GM20000 (cell line): ENCODE measurements around the gene KDELR3.

Experiments used
- DNase-seq: peaks from one replicate; pipeline ENCODE4 v3.0.0; 2012; ENCODE audit warnings: low spot score
- TF ChIP-seq, protein P1 (sequence below): IDR thresholded peaks from 2 replicates; pipeline ENCODE4 v1.5.1; 2012; ENCODE audit warnings: mild to moderate bottlenecking, control low read depth; ENCODE audit errors: extremely low read depth, missing control alignments

KDELR3 gene

DNA sequence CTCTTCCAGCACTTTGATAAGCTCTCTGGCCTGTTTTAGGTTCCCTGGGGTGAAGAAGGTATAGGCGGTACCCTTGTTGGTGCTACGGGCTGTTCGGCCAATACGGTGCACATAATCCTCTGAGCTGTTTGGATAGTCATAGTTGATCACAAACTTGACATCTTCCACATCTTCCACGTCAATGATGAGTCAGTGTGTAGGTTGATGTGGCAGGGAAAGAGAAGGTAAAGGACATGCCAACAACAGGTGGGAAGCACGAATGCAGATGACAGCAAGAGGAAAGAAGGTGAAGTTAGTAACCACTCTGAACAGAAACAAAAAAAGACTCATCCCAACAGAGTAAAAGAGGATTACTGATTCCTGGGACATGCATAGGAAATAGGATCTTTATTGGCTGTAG is 20.1 kb downstream of the KDELR3 start:
- DNase-seq = no peak
- TF ChIP-seq, protein P1, sequence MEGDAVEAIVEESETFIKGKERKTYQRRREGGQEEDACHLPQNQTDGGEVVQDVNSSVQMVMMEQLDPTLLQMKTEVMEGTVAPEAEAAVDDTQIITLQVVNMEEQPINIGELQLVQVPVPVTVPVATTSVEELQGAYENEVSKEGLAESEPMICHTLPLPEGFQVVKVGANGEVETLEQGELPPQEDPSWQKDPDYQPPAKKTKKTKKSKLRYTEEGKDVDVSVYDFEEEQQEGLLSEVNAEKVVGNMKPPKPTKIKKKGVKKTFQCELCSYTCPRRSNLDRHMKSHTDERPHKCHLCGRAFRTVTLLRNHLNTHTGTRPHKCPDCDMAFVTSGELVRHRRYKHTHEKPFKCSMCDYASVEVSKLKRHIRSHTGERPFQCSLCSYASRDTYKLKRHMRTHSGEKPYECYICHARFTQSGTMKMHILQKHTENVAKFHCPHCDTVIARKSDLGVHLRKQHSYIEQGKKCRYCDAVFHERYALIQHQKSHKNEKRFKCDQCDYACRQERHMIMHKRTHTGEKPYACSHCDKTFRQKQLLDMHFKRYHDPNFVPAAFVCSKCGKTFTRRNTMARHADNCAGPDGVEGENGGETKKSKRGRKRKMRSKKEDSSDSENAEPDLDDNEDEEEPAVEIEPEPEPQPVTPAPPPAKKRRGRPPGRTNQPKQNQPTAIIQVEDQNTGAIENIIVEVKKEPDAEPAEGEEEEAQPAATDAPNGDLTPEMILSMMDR = no peak

DNA sequence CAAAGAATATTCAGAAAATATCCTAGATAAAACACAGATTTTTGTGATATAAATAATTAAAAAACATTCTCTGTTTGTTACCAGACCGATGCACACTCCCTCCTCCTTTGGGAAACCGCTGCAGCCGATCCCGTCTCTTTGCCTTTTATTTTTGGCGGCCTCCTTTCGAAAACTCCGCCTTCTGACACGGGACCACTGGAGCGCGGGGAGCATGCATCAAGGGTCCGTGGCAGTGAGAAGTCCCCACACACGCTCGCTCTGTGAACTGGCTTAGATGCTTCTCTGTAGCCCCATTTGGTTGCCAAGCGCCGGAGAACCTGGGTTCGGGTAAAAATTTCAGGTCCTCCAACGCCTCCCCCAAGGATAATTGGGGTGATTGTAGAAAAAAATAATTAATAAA is 21.2 kb downstream of the KDELR3 start:
- DNase-seq = no peak
- TF ChIP-seq, protein P1 = no peak

DNA sequence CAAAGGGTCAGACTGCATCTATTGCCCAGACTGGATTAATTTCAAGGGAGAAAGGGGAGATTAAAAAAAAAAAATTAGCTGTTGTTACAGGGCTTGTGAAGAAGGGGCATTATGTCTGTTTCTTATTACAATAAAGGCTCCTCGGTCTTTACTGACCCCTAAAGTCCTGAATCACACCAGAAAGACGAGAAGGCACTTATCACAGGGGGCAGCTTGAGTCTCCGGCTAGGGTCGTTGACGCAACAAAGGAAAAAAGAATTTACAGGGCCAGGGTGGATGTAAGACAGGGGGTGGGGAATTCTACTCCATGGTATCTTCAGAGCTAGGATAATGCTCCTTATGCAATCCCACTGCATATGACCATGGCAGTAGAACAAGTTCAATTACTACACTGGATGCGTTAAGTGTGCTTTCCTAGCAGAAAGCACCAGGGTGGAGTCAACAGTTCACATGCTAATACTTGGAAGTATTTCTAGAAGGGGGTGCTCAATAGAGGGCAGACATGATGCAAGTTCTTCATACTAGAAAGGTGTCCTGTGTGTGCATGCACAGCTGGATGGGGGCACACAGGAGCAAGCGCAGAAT is 21.8 kb downstream of the KDELR3 start:
- TF ChIP-seq, protein P1 = no peak
- no peak for DNase-seq

DNA sequence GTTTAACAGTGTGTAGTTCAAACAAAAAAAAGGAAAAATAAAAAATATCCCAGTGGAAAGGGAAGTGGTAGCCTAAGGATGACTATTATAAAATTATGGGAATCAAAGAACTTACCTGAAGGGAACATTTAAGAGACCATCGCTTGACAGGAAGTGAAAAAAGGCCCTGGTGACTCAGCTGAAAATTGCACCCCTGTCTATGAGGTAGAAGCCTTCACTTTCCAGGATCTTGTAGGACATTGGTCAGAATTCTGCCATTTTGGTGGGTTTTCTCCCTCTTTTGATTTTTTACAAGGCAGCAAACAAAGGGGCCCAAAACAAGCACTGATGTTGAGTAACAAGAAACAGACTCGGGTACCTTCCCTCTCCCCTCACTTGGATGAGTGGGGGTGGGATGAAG is 22.6 kb downstream of the KDELR3 start:
- DNase-seq = no peak
- TF ChIP-seq, protein P1 = no peak

DNA sequence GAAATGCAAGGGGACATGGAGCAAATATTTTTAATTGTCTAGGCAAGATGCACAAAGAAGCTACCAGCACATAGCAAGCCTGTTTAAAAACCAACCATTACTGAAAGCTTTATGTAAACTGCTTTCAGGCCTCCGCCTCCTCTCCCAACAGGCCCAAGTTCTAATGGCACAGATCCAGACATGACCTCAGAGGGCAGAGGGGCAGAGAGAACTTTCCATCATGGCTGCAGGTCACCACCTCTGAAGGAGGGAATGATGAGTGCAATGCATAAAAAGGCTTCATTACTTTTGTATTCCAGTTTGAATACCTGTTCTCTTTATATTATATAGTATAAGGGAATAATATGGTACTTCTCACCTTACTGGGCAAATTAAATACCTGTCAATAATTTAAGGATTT is 23.0 kb downstream of the KDELR3 start:
- TF ChIP-seq, protein P1 = no peak
- no peak for DNase-seq

DNA sequence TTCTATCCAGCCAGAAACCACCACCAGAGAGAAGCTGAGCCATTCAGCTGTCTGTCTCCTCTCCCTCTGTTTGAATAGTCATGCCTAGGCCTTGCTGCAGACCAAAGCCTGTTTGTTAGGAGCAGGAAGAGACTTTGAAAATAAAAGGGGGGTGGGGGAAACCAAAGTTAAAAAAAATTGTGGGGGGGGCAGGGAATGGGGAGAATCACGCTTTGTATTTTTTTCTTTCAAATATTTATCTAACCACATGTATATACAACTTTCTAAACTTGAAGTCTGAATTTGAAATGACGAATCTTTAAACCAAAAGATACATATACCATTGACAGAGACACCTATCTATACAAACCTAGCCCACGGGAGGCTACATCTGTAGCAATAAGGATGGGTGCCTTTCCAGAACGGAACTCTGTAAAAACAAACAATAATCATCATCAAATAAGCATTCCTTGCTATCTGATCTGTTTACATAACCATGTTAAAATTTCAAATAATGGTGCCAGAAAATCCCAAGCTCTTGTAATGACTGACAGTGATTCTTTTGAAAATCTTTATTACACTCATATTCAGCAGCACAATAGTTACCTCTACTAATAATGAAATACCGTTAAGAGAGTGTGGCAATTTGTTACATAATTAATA is 23.9 kb downstream of the KDELR3 start:
- DNase-seq = no peak
- TF ChIP-seq, protein P1 = no peak

DNA sequence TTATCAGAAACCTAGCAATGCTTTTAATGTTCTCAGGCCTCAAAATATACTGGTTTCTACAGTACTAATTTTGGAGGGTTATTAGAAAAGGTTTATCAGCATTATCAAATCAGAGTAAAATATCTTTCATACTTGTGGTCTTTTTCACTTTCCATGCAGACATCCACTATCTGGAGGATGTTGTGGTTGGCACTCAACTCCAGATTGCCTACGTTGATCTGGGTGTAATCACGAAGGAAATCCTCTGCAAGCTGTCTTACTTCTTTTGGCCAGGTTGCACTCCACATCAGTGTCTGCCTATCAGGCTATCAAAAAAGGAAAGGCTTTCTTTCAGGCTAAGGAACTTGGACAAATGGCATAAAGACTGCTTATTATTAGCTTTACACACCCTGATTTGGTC is 26.6 kb downstream of the KDELR3 start:
- no peak for DNase-seq

More for the DNA sequence above, 26.6 kb downstream of the KDELR3 start:
- TF ChIP-seq, protein P1 = no peak
